ENCODE results near the gene DNAJB5. TPM values are rescaled to one million over a fixed set of nuclear protein-coding genes. Genes with fewer than 3 reads are reported as not detected.

DNAJB5 gene
- total and polyA plus RNA-seq, 9 of the 15 experiments (the other 6 are each of a cell fraction or from before 2014, with no cell fraction given), result 0.15 to 7.4 (median 3.7) TPM

- Histone ChIP-seq H3K4me2 (ENCODE audit: insufficient read depth, low read length) (no peak overlapping the region), H3K9me3 (replicated peaks; ENCODE audit: control insufficient read depth, insufficient read depth, low read depth, low read length) (no peaks in the 10 kb centered on the region), H3K36me3 (ENCODE audit: control insufficient read depth, insufficient read depth, low read length) (no peaks in the 10 kb centered on the region; the same call in 2 of the 3 replicates), H4K20me1 (replicated peaks; ENCODE audit: control insufficient read depth, insufficient read depth, low read length) (no peaks in the 10 kb centered on the region), H2AFZ (ENCODE audit: low read depth, low read length) (no peak overlapping the region), H3K9ac (ENCODE audit: insufficient read depth in 1 of 2, low read depth in 2 of 2, low read length in 2 of 2) (no peak overlapping the region), H3K4me3 (no peak overlapping the region), H3K79me2 (ENCODE audit: control insufficient read depth, insufficient read depth, low read length) (no peaks in the 10 kb centered on the region), H3K4me1 (replicated peaks in 1 of 2; ENCODE audit: control insufficient read depth in 2 of 2, insufficient read depth in 2 of 2, low read length in 2 of 2) (peaks cover 5 to 24% of the 10 kb centered on the region in 2 experiments; a peak in 4 of 5 replicates), H3K9me1 (ENCODE audit: control insufficient read depth, insufficient read depth, low read length) (no peaks in the 10 kb centered on the region), H3K27ac (ENCODE audit: extremely low read depth, low read depth, low read length) (no peak overlapping the region), H3K27me3 (ENCODE audit: control insufficient read depth in 2 of 2, insufficient read depth in 2 of 2, low read length in 2 of 2) (no peaks in the 10 kb centered on the region)
- intact Hi-C loops (cut with micrococcal nuclease) (no loop called here), in situ Hi-C loops (cut with MboI) (no loop called here)
- DNase-seq (ENCODE audit: extremely low read depth in 1 of 4, low spot score in 3 of 4), result no peak
- ATAC-seq, result no peak
- no peak for TF ChIP-seq HDAC1 (IDR thresholded peaks at IDR 0.05)
- TF ChIP-seq ZNF133 (CRISPR knock-in tag; IDR thresholded peaks at IDR 0.05), result no peak
- no peak for TF ChIP-seq THAP7 (CRISPR knock-in tag; IDR thresholded peaks at IDR 0.05)
- no peak for FAIRE-seq
- BruUV-seq (replicated peaks), result no TSS peak
- CTCF ChIA-PET (ENCODE audit: low intra/inter-chr PET ratio), result no interaction called here
- 49% methylated on average over 2 of the region's 2 CpGs for WGBS (ENCODE audit: insufficient coverage, low coverage, missing lambda C conversion rate)
- POLR2A ChIA-PET, result interaction anchor here (1.0 kb wide), 1 partner anchor 13 kb away, joined by 3 read pairs; no protein-coding TSS in a partner anchor
Observed at GRCh38 chr9:35029852-35030251, 40.3 kb downstream of the DNAJB5 start.

GRCh38 chr9:35033101-35033500 lies 43.6 kb downstream of the DNAJB5 start:
- ChIA-PET CTCF (ENCODE audit: low intra/inter-chr PET ratio) (no interaction called here), POLR2A (no interaction called here)
- Histone ChIP-seq H3K9ac (ENCODE audit: insufficient read depth in 1 of 2, low read depth in 2 of 2, low read length in 2 of 2) (no peak overlapping the region), H3K79me2 (ENCODE audit: control insufficient read depth, insufficient read depth, low read length) (no peaks in the 10 kb centered on the region), H3K27ac (ENCODE audit: extremely low read depth, low read depth, low read length) (no peak overlapping the region), H3K9me3 (replicated peaks; ENCODE audit: control insufficient read depth, insufficient read depth, low read depth, low read length) (no peaks in the 10 kb centered on the region), H3K4me1 (replicated peaks in 1 of 2; ENCODE audit: control insufficient read depth in 2 of 2, insufficient read depth in 2 of 2, low read length in 2 of 2) (peaks cover 5 to 10% of the 10 kb centered on the region in 2 experiments; a peak in 2 of 5 replicates), H3K27me3 (ENCODE audit: control insufficient read depth in 2 of 2, insufficient read depth in 2 of 2, low read length in 2 of 2) (no peaks in the 10 kb centered on the region), H4K20me1 (replicated peaks; ENCODE audit: control insufficient read depth, insufficient read depth, low read length) (no peaks in the 10 kb centered on the region), H2AFZ (ENCODE audit: low read depth, low read length) (no peak overlapping the region), H3K4me3 (no peak overlapping the region), H3K9me1 (ENCODE audit: control insufficient read depth, insufficient read depth, low read length) (no peaks in the 10 kb centered on the region), H3K4me2 (ENCODE audit: insufficient read depth, low read length) (no peak overlapping the region), H3K36me3 (ENCODE audit: control insufficient read depth, insufficient read depth, low read length) (no peaks in the 10 kb centered on the region; the same call in 2 of the 3 replicates)
- in situ Hi-C loops (cut with MboI) (no loop called here), intact Hi-C loops (cut with micrococcal nuclease) (no loop called here)
- no peak for FAIRE-seq
- TF ChIP-seq NFIX (CRISPR knock-in tag; IDR thresholded peaks at IDR 0.05; ENCODE audit: low read depth) (no peak), KLF16 (IDR thresholded peaks at IDR 0.05) (no peak), POLR2G (IDR thresholded peaks at IDR 0.05; ENCODE audit: low read depth, low read length) (no peak), ZNF133 (CRISPR knock-in tag; IDR thresholded peaks at IDR 0.05) (no peak), SP1 (CRISPR knock-in tag; IDR thresholded peaks at IDR 0.05) (no peak), LCOR (CRISPR knock-in tag; IDR thresholded peaks at IDR 0.05) (no peak), USF2 (CRISPR knock-in tag; IDR thresholded peaks at IDR 0.05) (no peak), DPF2 (IDR thresholded peaks at IDR 0.05) (no peak), ERF (CRISPR knock-in tag; IDR thresholded peaks at IDR 0.05) (no peak)
- DNase-seq (ENCODE audit: extremely low read depth in 1 of 4, low spot score in 3 of 4), result no peak
- no TSS peak for BruUV-seq (replicated peaks)
- 42% methylated on average over 2 of the region's 2 CpGs for WGBS (ENCODE audit: insufficient coverage, low coverage, missing lambda C conversion rate)
- no peak for ATAC-seq
